Ureter (tissue), 1 donor: Measurements from ENCODE around the gene MYBPC2. TPM values are rescaled to one million over a fixed set of nuclear protein-coding genes. Genes with fewer than 3 reads are reported as not detected.

Experiments
- DNase-seq: peaks from one replicate; pipeline ENCODE4 v3.0.0-alpha.2; 2020; ENCODE audit warnings: low spot score
- total RNA-seq: library from RNA; stranded (reverse); gene quantifications from one replicate; pipeline ENCODE4 v1.2.4, GENCODE V29; 2023
- donor health status: DM: yes; HTN: yes; CAD: no.

The MYBPC2 gene
- total RNA-seq, 1 donor from 2014 or later, result 0.52 TPM

DNA sequence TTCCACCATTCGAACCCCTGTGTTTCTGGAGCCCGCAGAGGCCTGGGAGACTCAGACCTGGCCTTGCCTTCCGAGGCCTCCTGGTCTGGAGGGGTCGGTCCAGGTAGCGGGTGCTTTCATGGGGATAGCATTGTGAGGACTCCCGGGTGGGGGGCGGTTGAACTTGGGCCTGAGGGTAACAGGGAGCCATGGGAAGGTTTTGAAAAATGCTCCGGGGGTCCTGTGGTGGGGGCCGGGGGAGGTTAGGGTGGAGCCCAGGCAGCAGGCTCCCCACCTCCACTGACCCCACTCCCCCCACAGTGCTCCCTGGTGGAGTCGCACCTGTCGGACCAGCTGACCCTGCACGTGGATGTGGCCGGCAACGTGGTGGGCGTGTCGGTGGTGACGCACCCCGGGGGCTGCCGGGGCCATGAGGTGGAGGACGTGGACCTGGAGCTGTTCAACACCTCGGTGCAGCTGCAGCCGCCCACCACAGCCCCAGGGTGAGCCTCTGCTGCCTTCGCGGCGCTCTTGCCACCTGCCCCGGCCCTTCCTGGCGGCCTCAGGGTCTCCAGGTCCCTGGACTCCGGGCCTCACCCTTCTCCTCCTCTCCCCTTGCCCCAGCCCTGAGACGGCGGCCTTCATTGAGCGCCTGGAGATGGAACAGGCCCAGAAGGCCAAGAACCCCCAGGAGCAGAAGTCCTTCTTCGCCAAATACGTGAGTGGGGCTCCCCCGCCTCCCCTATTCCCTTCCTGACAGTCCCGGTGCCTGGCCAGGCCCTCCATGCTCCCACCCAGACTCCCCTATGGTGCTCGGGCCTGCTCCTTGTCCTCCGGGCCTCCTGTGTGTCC is 47.8 kb downstream of the MYBPC2 start:
- DNase-seq, result no peak

DNA sequence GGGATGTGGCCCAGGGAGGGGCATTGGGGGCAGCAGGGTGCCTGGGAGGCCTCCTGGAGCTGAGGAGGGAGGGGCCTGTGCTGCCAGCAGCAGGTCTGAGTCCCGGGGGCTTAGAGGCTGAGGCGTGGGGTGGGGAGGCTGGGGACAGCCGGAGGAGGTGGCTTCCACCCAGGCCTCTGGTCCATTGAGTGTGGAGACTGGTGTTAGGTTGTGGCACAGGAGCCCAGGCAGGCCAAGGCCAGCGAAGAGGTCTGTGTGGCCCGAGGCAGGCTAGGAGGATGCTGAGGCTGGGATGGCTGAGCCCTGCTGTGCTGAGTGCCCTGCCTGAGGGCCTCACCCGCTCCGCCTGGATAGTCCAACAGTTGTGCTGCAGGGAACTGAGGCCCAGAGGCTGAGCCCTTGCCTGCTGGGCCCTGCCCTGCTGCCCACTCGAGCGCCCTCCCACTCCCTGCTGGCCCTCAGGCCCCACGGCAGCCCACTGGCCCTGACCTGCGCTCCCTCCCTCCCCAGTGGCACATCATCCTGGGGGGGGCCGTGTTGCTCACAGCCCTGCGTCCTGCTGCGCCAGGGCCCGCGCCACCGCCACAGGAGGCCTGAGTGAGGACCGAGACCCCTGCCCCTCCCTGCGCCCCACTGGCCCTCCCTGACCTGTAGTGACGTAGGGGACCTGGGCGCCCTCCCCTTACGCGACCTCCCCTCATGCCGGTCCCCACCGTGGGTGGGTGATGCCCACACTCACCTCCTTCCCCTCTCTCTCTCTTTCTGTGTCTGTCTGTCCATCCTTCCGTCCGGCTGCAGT is 48.9 kb downstream of the MYBPC2 start:
- no peak for DNase-seq

DNA sequence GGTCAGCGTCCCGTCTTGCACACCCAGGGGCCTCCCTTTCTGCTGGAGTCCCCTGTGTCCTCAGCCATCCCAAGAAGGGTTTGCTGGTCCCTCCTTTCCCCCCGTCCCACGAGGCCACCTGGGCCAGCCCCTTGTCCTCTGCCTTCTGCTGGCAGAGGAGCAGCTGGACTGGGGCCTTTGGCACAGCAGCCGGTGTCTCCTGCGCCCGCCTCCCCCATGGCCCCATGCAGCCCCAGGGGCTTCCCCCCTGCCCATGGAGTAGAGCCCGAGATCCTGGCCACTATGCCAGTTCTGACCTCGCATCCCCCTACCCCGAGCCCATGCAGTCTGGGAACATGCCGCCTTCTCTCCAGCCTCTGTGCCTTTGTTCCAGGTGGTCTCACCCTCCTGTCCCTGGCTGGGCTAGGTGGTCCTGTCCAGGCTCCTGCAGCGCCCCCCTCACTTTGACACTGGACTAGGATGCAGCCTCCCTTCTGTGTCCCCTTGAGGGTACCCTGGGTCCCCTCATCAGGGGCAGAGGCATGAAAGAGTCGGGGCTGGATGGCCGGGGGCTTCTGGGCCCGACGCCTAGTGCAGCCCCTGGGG is 49.7 kb downstream of the MYBPC2 start:
- DNase-seq, result no peak

DNA sequence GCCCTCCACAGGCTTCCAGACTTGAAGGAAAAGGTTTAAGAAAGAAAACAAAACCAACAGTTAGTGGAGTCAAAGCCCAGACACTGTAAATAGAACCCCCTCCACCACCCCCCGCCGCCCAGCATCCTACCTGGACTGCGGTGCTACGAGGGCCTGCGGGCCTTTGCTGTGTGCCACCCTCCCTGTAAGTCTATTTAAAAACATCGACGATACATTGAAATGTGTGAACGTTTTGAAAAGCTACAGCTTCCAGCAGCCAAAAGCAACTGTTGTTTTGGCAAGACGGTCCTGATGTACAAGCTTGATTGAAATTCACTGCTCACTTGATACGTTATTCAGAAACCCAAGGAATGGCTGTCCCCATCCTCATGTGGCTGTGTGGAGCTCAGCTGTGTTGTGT is 50.2 kb downstream of the MYBPC2 start:
- no peak for DNase-seq

DNA sequence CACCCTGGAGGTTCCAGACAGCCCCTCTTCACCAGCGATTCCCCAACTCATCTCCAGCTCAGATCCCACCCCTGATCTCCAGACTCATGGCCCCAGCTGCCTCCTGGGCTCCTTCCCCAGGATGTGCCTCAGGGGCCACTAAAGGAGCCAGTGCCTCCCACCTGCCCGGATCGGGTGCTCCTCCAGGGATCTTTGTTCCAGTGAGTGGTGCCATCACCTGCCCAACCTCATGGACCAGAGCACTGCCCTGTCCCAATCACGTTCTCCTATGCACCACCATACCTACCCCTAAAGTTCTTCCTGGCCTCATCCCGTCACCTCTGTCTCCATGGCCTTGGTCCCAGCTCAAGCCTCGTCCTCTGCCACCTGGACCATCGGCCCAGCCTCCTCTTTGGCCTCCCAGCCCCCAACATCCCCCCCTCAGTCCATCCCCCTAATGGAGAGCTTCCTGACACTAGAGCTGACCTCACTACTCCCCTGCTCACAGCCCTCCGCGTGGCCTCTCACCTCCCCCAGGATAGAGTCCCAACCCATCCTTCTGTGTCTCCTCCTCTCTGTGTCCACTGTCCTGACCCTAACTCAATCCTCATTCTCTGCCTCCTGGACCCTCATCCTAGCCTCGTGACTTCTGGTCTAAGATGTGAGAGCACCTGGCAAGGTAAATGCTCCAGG is 52.7 kb downstream of the MYBPC2 start:
- DNase-seq, result no peak

DNA sequence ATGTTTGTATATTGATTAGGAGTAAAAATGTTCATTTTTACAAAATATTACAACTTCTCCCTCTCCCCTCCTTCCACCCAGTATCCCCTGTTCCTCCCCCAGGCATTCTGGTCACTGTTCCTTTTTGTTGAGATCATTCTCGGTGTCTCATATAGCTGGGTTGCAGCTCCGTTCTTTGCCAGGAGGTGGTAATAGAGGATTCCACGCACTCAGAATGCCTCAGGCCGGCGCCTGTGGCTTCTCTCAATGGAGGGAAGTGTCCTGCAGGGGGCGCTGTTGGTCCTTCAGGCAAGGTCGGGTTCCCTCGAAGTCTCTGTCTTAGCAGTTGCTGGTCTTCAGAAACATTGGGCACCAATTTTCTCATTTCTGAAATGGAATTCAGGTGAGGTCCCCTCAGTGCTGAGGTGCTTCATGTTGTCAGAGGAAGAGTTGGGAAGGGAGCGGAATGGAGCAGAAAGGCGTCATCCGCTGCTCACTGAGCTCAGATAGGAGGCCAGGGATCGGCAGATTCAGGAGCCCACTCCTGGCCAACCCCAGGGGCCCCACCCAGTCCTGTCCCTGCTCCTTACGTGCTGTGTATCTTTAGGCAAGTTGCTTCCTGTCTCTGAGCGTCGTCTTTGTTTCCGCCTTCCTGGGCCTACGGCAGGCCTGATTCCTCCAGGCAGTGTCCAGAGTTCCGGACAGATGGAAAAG is 54.3 kb downstream of the MYBPC2 start:
- DNase-seq, result no peak

DNA sequence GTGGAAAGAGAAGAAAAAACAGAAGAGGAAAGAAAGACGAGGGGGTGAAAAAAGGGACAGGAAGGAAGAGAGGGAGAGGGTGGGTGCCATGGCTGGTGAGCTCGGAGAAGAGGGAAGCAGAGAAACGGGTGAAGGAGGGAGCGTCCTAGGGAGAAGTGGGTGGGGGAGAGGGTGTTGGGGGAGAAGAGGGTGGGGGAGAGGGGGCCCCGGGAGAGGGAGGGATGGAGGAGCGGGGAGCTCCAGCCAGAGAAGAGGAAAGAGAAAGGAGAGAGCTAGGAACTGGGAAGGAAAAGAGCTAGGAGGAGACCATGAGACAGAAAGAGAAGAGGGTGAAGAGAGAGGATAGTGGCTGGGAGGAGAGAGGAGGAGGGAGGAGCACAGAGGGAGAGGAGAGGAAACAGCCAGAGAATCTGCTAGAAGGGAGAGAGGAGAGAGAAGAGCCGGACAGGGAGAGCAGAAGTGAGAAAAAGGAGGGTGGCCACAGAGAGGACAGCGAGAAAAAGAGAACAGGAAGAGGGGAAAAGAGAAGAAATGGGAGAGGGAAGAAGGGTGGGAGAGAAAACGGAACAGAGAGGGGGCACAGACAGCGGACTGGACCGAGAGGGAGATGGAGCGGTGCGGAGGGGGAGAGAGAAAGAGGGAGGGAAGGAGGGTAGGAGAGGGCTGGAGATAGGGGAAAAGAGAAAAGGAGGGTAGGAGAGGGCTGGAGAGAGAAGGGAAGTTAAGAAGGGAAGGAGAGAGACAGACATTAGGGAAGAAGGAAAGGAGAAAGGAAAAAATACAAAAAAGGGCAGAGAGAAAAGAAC is 55.9 kb downstream of the MYBPC2 start:
- DNase-seq, result no peak

DNA sequence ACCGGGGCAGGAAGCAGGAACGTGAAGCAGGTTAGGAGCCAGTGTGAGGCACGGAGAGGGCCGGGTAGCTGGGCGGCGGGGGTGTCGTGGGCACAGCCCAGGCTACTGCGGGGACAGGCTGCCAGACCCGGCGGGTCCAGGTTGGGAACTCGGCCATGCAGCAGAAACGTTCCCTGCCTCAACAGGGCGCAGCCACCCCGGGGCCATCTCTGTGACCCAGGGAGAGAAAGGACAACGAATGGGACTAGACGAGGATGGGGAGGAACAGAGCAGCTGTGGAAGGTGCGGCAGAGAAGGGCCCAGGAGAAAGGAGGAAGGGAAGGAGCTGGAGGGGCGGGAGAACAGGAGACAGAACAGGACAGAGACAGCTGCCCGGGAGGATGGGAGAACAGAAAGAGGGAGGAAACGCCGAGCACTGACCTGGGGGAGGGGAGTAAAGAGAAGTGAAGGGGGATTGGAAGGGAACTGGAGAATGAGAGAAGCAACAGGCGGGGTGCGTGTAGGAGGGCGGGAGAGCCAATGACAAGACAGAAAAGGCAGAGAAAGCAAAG is 56.8 kb downstream of the MYBPC2 start:
- DNase-seq, result no peak

DNA sequence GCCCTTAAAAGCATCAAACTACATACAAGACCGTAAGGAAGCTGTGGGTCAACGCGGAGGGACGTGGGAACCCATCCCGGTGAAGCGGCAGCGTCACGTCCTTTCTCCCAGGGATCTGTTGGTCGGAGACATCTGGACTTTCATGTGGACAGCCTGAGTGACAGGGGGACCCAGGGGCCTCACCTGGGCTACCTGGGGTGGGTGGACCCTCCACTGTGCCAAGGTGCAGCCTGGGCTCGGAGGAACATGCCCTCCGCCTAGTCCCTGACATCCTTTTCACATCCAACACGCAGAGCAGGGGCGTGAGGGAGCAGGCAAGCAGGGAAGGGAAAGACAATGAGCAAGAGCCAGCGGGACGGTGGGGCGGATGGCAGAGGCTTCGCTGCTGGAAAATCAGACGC is 57.7 kb downstream of the MYBPC2 start:
- no peak for DNase-seq

DNA sequence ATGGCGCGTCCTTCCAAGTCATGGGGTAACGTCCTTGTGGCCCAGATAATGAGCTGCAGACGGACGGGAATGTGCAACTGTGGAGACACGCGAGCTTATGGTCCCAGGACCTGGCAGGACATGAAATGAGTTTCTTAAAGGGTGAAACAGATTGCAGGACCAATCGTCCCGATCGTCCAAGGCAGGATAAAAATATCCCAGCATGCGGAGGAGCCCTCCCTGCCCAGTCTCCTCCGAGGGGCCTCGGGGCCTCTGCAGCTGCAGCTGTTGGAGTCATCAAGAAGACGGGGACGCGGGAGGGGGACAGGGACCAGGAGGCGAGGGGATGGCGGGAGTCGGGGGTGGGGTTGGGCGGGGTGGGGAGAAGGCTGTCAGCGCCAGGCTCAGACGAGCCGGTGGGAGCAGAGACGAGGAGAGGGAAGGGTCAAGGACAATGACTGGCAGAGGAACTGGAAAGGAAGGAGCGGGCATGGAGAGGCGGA is 58.3 kb downstream of the MYBPC2 start:
- DNase-seq, result no peak

DNA sequence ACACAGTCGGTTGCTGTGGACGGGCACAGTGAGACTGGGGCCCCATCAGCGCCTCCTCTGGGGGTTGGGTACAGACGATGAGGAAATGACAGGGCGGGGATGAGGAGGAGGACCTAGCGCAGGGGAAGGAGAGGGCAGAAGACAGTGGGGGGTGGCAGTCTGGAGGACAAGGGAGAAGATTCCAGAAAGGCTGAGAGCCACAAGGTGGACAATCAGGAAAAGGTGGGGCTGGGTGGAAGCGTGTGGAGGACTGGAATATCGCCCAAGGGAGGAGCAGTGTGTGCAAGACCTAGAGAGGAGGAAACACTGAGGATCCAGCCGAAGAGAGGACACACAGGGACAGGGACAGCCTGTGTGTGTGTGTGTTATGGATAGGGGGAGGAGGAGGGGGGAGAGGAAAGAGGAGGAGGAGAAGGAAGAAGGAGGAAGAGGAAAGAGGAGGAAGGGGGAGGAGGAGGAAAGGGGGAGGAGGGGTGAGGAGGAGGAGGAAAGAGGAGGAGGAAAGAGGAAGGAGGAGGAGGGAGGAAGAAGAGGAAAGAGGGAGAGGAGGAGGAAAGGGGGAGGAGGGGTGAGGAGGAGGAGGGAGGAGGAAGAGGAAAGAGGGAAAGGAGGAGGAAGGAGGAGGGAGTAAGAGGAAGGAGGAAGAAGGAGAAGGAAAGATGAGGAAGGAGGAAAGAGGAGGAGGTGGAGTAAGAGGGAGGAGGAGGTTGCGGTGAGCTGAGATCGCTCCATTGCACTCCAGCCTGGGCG is 59.8 kb downstream of the MYBPC2 start:
- DNase-seq, result no peak

DNA sequence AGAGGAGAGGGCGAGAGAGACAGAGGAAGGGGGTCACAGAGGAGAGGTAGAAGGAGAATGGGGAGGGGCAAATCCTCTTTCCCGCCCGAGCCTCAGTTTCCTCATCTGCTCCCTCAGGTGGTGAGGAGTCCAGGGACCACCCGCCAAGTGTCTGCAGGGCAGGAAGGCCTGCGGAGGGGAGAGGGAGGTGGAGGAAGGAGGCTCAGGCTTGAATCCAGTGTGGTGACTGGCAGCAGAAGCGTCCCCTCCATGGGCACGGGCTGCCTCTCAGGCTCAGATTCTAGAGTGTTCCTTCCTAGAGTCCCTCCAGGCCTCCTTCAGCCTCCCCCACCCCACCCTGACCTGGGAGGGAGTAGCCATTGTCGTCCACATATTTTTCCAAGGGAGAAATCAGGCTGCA is 60.5 kb downstream of the MYBPC2 start:
- DNase-seq, result no peak

DNA sequence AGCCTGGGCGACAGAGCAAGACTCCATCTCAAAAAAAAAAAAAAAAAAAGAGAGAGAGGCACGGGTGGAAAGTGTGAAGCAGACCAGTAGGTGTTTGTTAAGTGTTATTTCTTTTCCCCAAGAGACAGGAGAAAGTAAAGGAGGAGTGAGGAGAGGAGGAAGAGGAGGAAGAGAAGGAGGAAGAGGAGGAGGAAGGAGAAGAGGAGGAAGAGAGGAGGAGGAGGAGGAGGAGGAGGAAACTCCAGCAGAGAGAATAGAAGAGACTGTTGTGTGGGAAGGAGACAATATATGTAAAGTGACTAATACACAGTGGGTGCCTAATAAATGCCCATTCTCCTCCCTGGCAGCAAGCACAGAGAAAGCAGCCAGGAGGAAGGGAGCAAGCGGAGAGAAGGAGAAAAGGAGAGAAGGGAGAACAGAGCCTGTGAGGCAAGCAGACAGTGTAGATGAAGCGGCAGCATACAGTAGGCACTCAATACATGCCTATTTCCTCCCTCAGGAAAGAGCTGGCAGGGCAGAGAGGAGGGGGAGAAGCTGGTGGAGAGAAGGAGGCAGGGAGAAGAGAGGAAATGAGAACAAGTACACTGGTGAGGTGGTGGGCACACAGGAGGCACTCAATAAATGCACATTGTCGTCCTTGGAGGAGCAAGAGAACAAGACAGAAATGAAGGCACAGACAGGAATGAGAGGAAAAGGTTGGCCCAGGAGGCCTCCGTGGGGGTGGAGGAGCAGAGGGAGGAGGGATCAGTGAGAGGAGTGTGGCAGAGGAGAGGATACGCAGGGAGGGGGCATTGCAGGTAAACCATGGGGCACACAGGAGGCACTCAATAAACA is 61.7 kb downstream of the MYBPC2 start:
- no peak for DNase-seq

DNA sequence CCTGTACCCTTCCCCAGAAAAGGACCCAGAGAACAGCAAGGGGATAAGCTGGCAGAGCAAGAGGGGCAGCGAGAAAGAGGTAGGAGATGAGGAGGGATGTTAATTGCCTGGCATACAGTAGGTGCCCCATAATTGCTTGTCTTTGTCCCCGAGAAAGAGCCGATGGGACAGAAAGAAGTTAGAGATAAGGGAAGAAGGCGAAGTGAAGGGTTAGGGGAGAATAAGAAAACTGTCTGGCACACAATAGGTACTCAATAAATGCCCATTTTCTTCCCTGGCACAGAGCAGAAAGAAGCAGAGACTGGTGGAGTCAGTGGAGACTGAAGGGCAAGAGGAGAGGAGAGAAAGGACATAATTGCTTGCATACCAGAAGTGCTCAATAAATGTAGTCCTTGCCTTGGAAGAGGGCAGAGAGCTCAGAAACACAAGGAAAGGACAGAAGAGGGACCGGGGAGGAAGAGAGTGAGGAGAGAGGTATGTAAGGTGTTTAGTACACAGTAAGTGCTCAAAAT is 62.4 kb downstream of the MYBPC2 start:
- DNase-seq, result no peak

DNA sequence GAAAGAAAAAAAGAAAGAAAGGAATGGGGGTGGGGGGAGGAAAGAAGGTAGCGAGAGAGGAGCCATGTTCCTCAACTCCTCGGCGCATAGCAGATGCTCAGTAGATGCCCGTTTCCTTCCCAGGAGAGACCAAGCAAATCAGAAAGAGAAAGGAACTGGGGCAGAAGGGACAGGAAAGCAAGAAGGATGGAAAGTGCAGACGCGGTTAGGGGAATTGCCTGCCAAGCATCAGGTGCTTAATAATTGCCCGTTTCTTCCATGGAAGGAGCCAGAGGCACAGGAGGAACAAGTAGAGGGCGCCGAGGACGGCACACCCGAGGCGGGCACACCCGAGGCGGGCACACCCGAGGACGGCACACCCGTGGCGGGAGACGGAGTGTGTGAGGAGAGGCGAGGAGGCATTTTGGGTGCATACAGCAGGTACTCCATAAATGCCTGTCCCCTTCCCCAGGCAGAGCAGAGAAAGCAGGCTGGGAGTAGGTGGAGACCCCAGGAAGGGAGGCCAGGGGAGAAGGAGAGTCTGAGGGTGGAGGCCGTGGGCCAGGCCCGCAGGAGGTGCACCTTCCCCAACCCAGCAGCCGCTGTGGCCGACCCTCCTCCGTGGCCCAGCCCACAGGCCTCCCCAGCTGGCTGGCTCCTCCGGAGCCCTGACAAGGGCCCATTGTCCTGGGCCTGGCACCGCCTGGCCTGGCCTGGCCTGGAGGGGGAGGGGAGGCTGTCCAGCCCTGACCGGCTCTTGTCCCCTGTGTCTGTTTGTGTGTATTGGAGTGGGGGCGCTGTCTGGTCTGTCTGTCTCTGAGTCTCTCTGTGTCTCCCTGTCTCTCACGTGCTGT is 63.7 kb downstream of the MYBPC2 start:
- no peak for DNase-seq

DNA sequence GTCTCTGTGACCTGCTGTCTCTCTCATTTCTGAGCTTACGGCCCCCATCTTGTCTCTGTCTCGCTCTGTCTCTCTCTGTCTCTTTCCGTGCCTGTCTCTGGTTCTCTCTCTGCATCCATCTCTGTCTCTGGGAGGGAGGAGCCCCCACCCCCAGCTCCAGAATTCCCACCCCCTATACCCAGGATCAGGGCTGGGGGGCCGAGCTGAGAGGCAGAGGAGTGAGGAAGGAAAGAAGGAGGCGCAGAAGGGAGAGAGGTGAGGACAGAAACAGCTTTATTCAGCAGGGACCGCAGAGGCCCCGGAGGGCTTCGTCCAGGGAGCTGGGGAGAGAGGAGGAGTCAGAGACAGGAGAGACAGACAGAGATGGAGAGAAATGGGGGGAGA is 64.3 kb downstream of the MYBPC2 start:
- DNase-seq, result no peak

DNA sequence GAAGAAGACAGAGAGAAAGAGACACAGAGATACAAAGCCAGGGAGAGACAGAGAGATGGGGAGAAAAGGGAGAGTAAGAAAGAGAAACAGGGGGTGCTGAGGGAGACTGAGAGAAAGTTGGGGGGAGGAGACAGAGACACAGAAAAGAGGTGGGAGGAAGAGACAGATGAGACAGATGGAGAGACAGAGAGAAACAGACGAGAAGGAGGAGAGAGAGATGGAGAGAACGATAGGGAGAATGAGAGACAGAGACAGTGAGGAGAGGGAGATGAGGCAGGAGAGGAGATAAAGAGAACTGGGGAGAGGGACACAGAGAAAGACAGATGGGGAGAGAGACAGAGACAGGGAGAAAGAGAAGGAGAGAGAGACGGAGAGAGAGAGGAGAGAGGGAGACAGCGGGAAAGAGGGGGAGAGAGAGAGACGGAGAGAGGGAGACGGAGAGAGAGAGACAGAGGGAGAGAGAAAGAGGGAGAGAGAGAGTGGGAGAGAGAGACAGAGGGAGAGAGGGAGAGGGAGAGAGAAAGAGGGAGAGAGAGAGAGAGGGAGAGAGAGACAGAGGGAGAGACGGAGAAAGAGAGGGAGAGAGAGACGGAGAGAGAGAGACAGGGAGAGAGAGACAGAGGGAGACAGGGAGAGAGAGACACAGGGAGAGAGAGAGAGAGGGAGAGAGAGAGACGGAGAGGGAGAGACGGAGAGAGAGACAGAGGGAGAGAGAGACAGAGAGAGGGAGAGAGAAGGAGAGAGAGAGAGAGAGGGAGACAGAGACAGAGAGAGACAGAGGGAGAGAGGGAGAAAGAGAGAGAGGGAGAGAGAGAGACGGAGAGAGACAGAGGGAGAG is 65.7 kb downstream of the MYBPC2 start:
- DNase-seq, result no peak
